Neural progenitor cell (in vitro differentiated cells): ENCODE data around the gene GPR42.

Experiments used
- EZH2 ChIP-seq: fragments of 200-600 bp; sonication (generic); IDR thresholded peaks from 2 replicates; pipeline ENCODE4 v1.6.1; 2017; ENCODE audit warnings: antibody characterized with exemption, mild to moderate bottlenecking, moderate library complexity
- EZH2phosphoT487 ChIP-seq: fragments of 200-600 bp; sonication (generic); IDR thresholded peaks from 2 replicates; pipeline ENCODE4 v1.6.1; 2017; ENCODE audit warnings: antibody characterized with exemption
- TF ChIP-seq, protein P1 (sequence below): fragments of 200-600 bp; sonication (generic); IDR thresholded peaks from 2 replicates; pipeline ENCODE4 v1.5.1; 2017; ENCODE audit warnings: antibody characterized with exemption, mild to moderate bottlenecking

- TF ChIP-seq EZH2 = no peak
- TF ChIP-seq, protein P1, sequence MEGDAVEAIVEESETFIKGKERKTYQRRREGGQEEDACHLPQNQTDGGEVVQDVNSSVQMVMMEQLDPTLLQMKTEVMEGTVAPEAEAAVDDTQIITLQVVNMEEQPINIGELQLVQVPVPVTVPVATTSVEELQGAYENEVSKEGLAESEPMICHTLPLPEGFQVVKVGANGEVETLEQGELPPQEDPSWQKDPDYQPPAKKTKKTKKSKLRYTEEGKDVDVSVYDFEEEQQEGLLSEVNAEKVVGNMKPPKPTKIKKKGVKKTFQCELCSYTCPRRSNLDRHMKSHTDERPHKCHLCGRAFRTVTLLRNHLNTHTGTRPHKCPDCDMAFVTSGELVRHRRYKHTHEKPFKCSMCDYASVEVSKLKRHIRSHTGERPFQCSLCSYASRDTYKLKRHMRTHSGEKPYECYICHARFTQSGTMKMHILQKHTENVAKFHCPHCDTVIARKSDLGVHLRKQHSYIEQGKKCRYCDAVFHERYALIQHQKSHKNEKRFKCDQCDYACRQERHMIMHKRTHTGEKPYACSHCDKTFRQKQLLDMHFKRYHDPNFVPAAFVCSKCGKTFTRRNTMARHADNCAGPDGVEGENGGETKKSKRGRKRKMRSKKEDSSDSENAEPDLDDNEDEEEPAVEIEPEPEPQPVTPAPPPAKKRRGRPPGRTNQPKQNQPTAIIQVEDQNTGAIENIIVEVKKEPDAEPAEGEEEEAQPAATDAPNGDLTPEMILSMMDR = no peak
- no peak for TF ChIP-seq EZH2phosphoT487
These were observed 18.8 kb upstream of the GPR42 start for GRCh38 chr19:35352177-35352447.
